Mesenchymal stem cell (in vitro differentiated cells and primary cell): ENCODE results near the gene SSTR3. TPM values are rescaled to one million over a fixed set of nuclear protein-coding genes. Genes with fewer than 3 reads are reported as not detected.

Source experiments
- DNase-seq: peaks from one replicate; pipeline ENCODE4 v3.0.0-alpha.2; 2013
- H2AFZ ChIP-seq: one replicate; pipeline ENCODE4 v1.6.1; 2013; ENCODE audit warnings: low read depth, mild to moderate bottlenecking, control low read depth, inconsistent platforms, low read length, moderate library complexity
- H2AK5ac ChIP-seq: 2 replicates; pipeline ENCODE4 v1.6.1; 2013; ENCODE audit warnings: low read length, moderate library complexity, mild to moderate bottlenecking, inconsistent platforms; ENCODE audit not compliant: severe bottlenecking
- H2BK120ac ChIP-seq: one replicate; pipeline ENCODE4 v1.6.1; 2013; ENCODE audit warnings: low read depth, mild to moderate bottlenecking, inconsistent platforms, low read length, moderate library complexity
- H2BK12ac ChIP-seq, 2 experiments: one replicate each; pipeline ENCODE4 v1.6.1; 2013; ENCODE audit warnings: inconsistent platforms in 2 of 2, low read length in 2 of 2, mild to moderate bottlenecking in 2 of 2, moderate library complexity in 2 of 2, control low read depth in 1 of 2
- H2BK15ac ChIP-seq: one replicate; pipeline ENCODE4 v1.6.1; 2013; ENCODE audit warnings: mild to moderate bottlenecking, low read depth, inconsistent platforms; ENCODE audit not compliant: poor library complexity, severe bottlenecking
- H2BK5ac ChIP-seq: 2 replicates; pipeline ENCODE4 v1.6.1; 2013; ENCODE audit warnings: low read depth, mild to moderate bottlenecking, low read length, control low read depth, inconsistent platforms; ENCODE audit not compliant: poor library complexity, severe bottlenecking
- H3K14ac ChIP-seq, 2 experiments: one replicate each; pipeline ENCODE4 v1.6.1; 2013; ENCODE audit warnings: inconsistent platforms in 2 of 2, low read length in 2 of 2, control low read depth in 1 of 2, mild to moderate bottlenecking in 1 of 2, moderate library complexity in 1 of 2
- H3K18ac ChIP-seq, 2 experiments: one replicate each; pipeline ENCODE4 v1.6.1; 2013; ENCODE audit warnings: inconsistent platforms in 2 of 2, low read length in 2 of 2, control low read depth in 1 of 2, low read depth in 1 of 2, mild to moderate bottlenecking in 1 of 2
- H3K23ac ChIP-seq, 2 experiments: one replicate each; pipeline ENCODE4 v1.6.1; 2013; ENCODE audit warnings: inconsistent platforms in 2 of 2, low read length in 2 of 2, mild to moderate bottlenecking in 2 of 2, moderate library complexity in 2 of 2, control low read depth in 1 of 2
- H3K27ac ChIP-seq: 2 replicates; pipeline ENCODE4 v1.5.1; 2013; ENCODE audit warnings: mild to moderate bottlenecking, moderate library complexity, low read length, control low read depth, inconsistent platforms; ENCODE audit not compliant: poor library complexity, severe bottlenecking
- H3K27me3 ChIP-seq, 2 experiments: 2 replicates each; pipeline versions ENCODE4 v1.6.1 to v1.7.0; 2013; ENCODE audit warnings: low read length in 2 of 2, mild to moderate bottlenecking in 2 of 2, moderate library complexity in 2 of 2, control low read depth in 1 of 2, inconsistent platforms in 1 of 2; ENCODE audit not compliant: control insufficient read depth in 1 of 2, insufficient read depth in 1 of 2
- H3K36me3 ChIP-seq, 2 experiments: 2 replicates each; pipeline versions ENCODE4 v1.6.1 to v1.7.0; 2013; ENCODE audit warnings: low read length in 2 of 2, control low read depth in 1 of 2, inconsistent platforms in 1 of 2, low read depth in 1 of 2, mild to moderate bottlenecking in 1 of 2; ENCODE audit not compliant: insufficient read depth in 2 of 2, control insufficient read depth in 1 of 2
- H3K4ac ChIP-seq, 2 experiments: one replicate each; pipeline ENCODE4 v1.6.1; 2013; ENCODE audit warnings: inconsistent platforms in 2 of 2, low read length in 2 of 2, mild to moderate bottlenecking in 2 of 2, moderate library complexity in 2 of 2, control low read depth in 1 of 2, low read depth in 1 of 2
- H3K4me1 ChIP-seq: 2 replicates; pipeline ENCODE4 v1.6.1; 2013; ENCODE audit warnings: low read depth, low read length, control low read depth; ENCODE audit not compliant: control insufficient read depth, insufficient read depth
- H3K4me2 ChIP-seq: 2 replicates; pipeline ENCODE4 v1.6.1; 2013; ENCODE audit warnings: low read length, mild to moderate bottlenecking, inconsistent platforms; ENCODE audit not compliant: poor library complexity, severe bottlenecking
- H3K4me3 ChIP-seq, 2 experiments: 2 replicates each; pipeline versions ENCODE4 v1.5.1 to v1.7.0; 2013; ENCODE audit warnings: low read length in 2 of 2, mild to moderate bottlenecking in 2 of 2, control low read depth in 1 of 2, low read depth in 1 of 2; ENCODE audit not compliant: insufficient read depth in 1 of 2
- H3K79me1 ChIP-seq: replicated peaks from 2 replicates; pipeline ENCODE4 v1.6.1; 2013; ENCODE audit warnings: mild to moderate bottlenecking, control low read depth, low read length, inconsistent platforms; ENCODE audit not compliant: poor library complexity, severe bottlenecking
- H3K9ac ChIP-seq: 2 replicates; pipeline ENCODE4 v1.7.0; 2013; ENCODE audit warnings: mild to moderate bottlenecking, low read length, moderate library complexity
- H3K9me3 ChIP-seq: 2 replicates; pipeline ENCODE4 v1.7.0; 2013; ENCODE audit warnings: mild to moderate bottlenecking, low read length; ENCODE audit not compliant: control insufficient read depth
- H4K8ac ChIP-seq: one replicate; pipeline ENCODE4 v1.6.1; 2013; ENCODE audit warnings: inconsistent platforms, mild to moderate bottlenecking, low read length, moderate library complexity
- H4K91ac ChIP-seq: one replicate; pipeline ENCODE4 v1.6.1; 2013; ENCODE audit warnings: mild to moderate bottlenecking, low read length, inconsistent platforms
- WGBS: methylation state at CpG from one replicate; pipeline ENCODE4 v1.1.7; 2013; ENCODE audit warnings: mixed read lengths; 5-methylcytosine and 5-hydroxymethylcytosine counted together
- polyA plus RNA-seq, 2 experiments: library from polyadenylated mRNA; stranded (reverse); fragments of 200-250 nt; gene quantifications; one replicate each; pipeline ENCODE4 v1.2.3, GENCODE V29; 2013

SSTR3 gene
- not detected for polyA plus RNA-seq (2013, experiment 1 of 2)
- not detected for polyA plus RNA-seq (2013, experiment 2 of 2)

DNA sequence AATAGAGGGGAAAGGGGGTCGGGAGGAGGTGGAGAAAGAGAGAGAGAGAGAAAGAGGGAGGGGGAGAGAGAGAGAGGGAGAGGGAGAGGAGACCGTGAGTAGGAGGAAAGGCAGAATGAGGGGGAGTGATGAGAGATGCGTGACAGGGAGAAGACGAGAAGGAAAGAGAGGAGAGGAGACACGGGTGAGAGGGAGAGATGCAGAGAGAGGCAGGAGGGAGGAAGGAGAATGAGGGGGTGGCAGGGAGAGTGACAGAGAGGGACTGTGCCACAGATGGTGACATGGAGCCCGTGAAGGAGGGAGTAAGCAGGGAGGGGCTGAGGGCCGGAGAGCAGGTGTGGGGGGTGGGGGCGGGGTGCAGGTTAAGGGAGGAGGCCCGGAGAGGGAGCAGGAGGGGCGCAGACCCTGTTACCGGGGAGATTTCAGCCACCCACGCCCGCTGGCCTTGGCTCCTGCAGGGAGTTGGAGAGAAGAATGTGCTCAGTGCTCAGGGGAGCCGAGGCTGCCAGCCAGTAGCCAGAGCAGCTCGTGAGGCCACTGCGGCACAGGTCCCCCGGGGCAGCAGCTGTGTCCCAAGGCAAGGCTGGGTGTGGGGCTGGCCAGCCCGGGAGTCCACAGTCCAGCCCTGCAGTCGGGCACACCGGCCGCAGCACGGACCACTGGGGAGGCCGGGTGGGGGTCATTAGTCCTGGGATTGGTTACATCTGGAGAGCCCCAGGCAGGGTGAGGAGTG, at the start of gene SSTR3:
Gene SSTR3, minus strand, starts transcription at position 304 of the 733 bp plus-strand sequence. CDS start 4,674 bp downstream, outside the sequence.
- Histone ChIP-seq H2AK5ac (no peak within 1 kb of the TSS), H2BK15ac (no peak within 1 kb of the TSS), H3K4me1 (peaks cover 12% of the 10 kb centered on the region), H3K18ac (no peak within 1 kb of the TSS), H3K27me3 (peaks cover 26 to 82% of the 10 kb centered on the region in 2 experiments), H2AFZ (no peak within 1 kb of the TSS), H2BK120ac (no peak within 1 kb of the TSS), H3K4me3 (no peak within 1 kb of the TSS), H2BK12ac (peak within 1 kb of the TSS in 1 of 2 experiments; percentile 15), H3K9me3 (no peaks in the 10 kb centered on the region), H2BK5ac (no peak within 1 kb of the TSS), H3K4me2 (no peak within 1 kb of the TSS), H3K4ac (no peak within 1 kb of the TSS), H3K23ac (no peak within 1 kb of the TSS), H3K79me1 (no peaks in the 10 kb centered on the region), H3K36me3 (no peaks in the 10 kb centered on the region), H4K91ac (no peak within 1 kb of the TSS), H3K9ac (no peak within 1 kb of the TSS), H3K14ac (no peak within 1 kb of the TSS), H4K8ac (peak within 1 kb of the TSS; percentile 55), H3K27ac (no peak within 1 kb of the TSS)
- no peak for DNase-seq
- 52% methylated on average over 20 of the region's 23 CpGs for WGBS

DNA sequence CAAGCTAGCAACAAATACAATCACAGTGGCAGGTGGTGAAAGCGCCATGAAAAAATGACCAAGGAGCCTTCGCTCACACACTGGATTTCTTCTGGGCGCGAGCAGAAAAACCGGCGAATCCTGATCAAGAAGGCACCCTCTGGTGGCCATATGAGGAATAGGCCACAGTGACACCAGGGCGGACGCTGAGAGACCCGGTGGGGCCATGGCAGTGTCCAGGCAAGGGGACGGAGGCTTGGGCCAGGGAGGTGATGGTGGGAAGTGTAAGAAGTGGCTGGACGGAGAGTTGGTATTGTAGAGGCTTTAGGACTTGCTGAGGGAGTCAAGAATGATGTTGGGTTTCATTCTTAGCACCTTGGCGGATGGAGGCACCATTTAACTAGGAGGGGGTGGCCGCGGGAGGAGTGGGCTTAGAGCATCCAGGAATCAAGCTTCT, 48.6 kb upstream of the SSTR3 start:
- H4K91ac ChIP-seq, result no peak overlapping the region
- no peaks in the 10 kb centered on the region for H3K79me1 ChIP-seq
- no peak overlapping the region for H3K4me2 ChIP-seq
- no peak overlapping the region for H3K4me3 ChIP-seq
- WGBS, result 32% methylated on average over 14 of the region's 14 CpGs
- H2BK12ac ChIP-seq, result peak overlapping the region; percentile 11 to 27
- no peak overlapping the region for H3K27ac ChIP-seq
- H2AK5ac ChIP-seq, result no peak overlapping the region
- peak; percentile 69 for DNase-seq
- no peaks in the 10 kb centered on the region for H3K36me3 ChIP-seq
- peak overlapping the region; percentile 31 for H4K8ac ChIP-seq
- no peak overlapping the region for H3K4ac ChIP-seq
- peaks cover 0 to 64% of the 10 kb centered on the region in 2 experiments for H3K27me3 ChIP-seq
- H2BK5ac ChIP-seq, result no peak overlapping the region
- H2AFZ ChIP-seq, result no peak overlapping the region
- no peak overlapping the region for H3K9ac ChIP-seq
- H3K14ac ChIP-seq, result no peak overlapping the region
- H2BK120ac ChIP-seq, result no peak overlapping the region
- H3K9me3 ChIP-seq, result peaks cover 19% of the 10 kb centered on the region
- H3K23ac ChIP-seq, result no peak overlapping the region
- peaks cover 8% of the 10 kb centered on the region for H3K4me1 ChIP-seq
- peak overlapping the region in 1 of 2 experiments; percentile 35 for H3K18ac ChIP-seq
- no peak overlapping the region for H2BK15ac ChIP-seq

DNA sequence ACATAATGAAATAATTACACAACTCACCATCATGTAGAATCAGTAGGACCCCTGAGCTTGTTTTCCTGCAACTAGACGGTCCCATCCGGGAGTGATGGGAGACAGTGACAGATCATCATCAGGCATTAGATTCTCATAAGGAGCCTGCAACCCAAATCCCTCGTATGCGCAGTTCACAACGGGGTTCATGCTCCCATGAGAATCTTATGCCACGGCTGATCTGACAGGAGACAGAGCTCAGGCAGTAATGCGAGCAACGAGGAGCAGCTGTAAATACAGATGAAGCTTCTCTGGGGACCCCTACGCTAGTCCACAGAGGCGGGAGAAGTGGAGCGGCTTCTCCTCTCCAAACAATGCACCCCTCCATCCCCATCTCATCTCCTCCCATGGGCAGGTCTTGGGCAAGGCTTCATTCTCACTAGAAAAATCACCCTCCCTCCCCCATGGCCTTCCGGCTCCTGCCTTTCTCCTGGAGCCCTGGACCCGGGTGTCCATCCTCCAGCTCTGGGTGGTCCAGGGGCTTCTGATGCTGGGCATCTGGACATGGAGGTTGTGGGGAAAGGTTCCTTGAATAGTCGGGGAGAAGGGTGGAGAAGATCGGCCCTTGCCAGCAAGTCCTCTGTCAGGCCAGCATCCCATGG, 48.0 kb upstream of the SSTR3 start:
- Histone ChIP-seq H3K79me1 (no peaks in the 10 kb centered on the region), H3K27ac (no peak overlapping the region), H3K4me2 (no peak overlapping the region), H3K4ac (no peak overlapping the region), H3K9ac (no peak overlapping the region), H3K4me1 (peaks cover 8% of the 10 kb centered on the region), H3K18ac (peak overlapping the region in 1 of 2 experiments; percentile 35), H4K8ac (peak overlapping the region; percentile 31), H2BK120ac (no peak overlapping the region), H4K91ac (no peak overlapping the region), H3K4me3 (no peak overlapping the region), H2AFZ (no peak overlapping the region), H3K27me3 (peaks cover 0 to 71% of the 10 kb centered on the region in 2 experiments), H2BK12ac (peak overlapping the region in 1 of 2 experiments; percentile 10), H2BK5ac (no peak overlapping the region), H2AK5ac (no peak overlapping the region), H3K9me3 (peaks cover 19% of the 10 kb centered on the region), H3K23ac (no peak overlapping the region), H3K36me3 (no peaks in the 10 kb centered on the region), H3K14ac (no peak overlapping the region), H2BK15ac (no peak overlapping the region)
- WGBS, result 84% methylated on average over 15 of the region's 15 CpGs
- no peak for DNase-seq

DNA sequence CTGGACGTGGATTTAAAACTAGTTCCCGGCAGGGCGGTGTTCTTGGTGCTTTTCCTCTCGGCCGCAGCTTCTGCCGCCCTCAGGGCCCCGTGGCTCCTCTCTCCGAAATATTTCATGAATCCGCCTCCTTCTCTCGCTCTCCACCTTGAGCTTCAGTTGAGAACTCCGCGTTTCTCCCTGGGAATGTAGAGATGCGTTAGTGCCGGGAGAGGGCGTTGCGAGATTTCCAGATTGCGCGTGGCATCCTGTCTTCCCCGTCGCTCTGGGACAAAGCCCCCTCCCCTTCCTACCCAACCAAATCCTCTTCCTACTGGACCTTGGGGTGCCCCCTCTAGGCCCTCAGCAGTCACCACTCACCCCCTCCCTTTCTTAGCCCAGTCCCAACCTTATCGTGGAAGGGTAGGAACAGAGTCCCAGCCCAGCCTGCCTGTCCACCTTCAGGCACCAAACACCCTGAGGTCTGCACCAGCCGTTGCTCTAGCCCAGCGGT, 47.3 kb upstream of the SSTR3 start:
- peak overlapping the region; percentile 70 for H2BK15ac ChIP-seq
- H2BK120ac ChIP-seq, result no peak overlapping the region
- H3K79me1 ChIP-seq, result no peaks in the 10 kb centered on the region
- peak; percentile 70 for DNase-seq
- peak overlapping the region; percentile 87 for H4K91ac ChIP-seq
- H3K9ac ChIP-seq, result peak overlapping the region; percentile 55
- no peaks in the 10 kb centered on the region for H3K36me3 ChIP-seq
- H3K9me3 ChIP-seq, result peaks cover 12% of the 10 kb centered on the region
- no peak overlapping the region for H2BK5ac ChIP-seq
- H3K18ac ChIP-seq, result peak overlapping the region; percentile 90 to 97
- no peak overlapping the region for H3K23ac ChIP-seq
- H2AK5ac ChIP-seq, result no peak overlapping the region
- peak overlapping the region; percentile 20 for H4K8ac ChIP-seq
- no peak overlapping the region for H3K27ac ChIP-seq
- peak overlapping the region; percentile 87 for H2AFZ ChIP-seq
- peak overlapping the region in 1 of 2 experiments; percentile 24 for H3K4ac ChIP-seq
- peak overlapping the region; percentile 77 for H3K4me2 ChIP-seq
- peak overlapping the region; percentile 90 to 95 for H2BK12ac ChIP-seq
- peaks cover 8% of the 10 kb centered on the region for H3K4me1 ChIP-seq
- peak overlapping the region in 1 of 2 experiments; percentile 23 for H3K4me3 ChIP-seq
- H3K27me3 ChIP-seq, result peaks cover 0 to 71% of the 10 kb centered on the region in 2 experiments
- H3K14ac ChIP-seq, result no peak overlapping the region
- WGBS, result 5% methylated on average over 18 of the region's 23 CpGs
